Gastroesophageal sphincter (tissue), 4 donors: ENCODE data around the gene RERE. TPM values are rescaled to one million over a fixed set of nuclear protein-coding genes. Genes with fewer than 3 reads are reported as not detected.

ENCODE experiments used
- ATAC-seq: fragments of 150-250 bp; one replicate; pipeline ENCODE4 v1.9.1; 2016; ENCODE audit warnings: mild to moderate bottlenecking, moderate library complexity
- H3K27ac ChIP-seq, 4 donors: fragments of 200-600 bp; sonication (generic) in 3 of 4; 1 replicate in 3 of 4; 2 replicates in 1 of 4; pipeline ENCODE4 v1.5.1; 2016 to 2019
- H3K27me3 ChIP-seq: fragments of 200-600 bp; sonication (generic); one replicate; pipeline ENCODE4 v1.5.1; 2019
- H3K36me3 ChIP-seq, 2 donors: fragments of 200-600 bp; sonication (generic); one replicate each; pipeline ENCODE4 v1.5.1; 2019; ENCODE audit warnings: control low read depth in 1 of 2
- H3K4me1 ChIP-seq, 3 donors: fragments of 200-600 bp; sonication (generic); 1 replicate in 2 of 3; 2 replicates in 1 of 3; pipeline ENCODE4 v1.5.1; 2016 to 2019; ENCODE audit warnings: control low read depth in 2 of 3
- H3K4me3 ChIP-seq, 2 donors: fragments of 200-600 bp; sonication (generic); one replicate each; pipeline ENCODE4 v1.5.1; 2019; ENCODE audit warnings: mild to moderate bottlenecking in 1 of 2, moderate library complexity in 1 of 2
- H3K9me3 ChIP-seq, 3 donors: fragments of 200-600 bp; sonication (generic); one replicate each; pipeline ENCODE4 v1.5.1; 2017 to 2019; ENCODE audit warnings: control low read depth in 2 of 3
- CTCF ChIP-seq, 4 experiments: fragments of 200-600 bp in 2 of 4; fragments of 450-650 bp in 2 of 4; sonication (generic) in 1 of 4; IDR thresholded peaks; one replicate each; pipeline ENCODE4 v1.5.1; 2017 to 2019; ENCODE audit warnings: antibody characterized with exemption in 4 of 4, mild to moderate bottlenecking in 2 of 4, moderate library complexity in 2 of 4
- EP300 ChIP-seq: sonication (generic); formaldehyde crosslinking; IDR thresholded peaks from one replicate; pipeline ENCODE4 v1.6.1; 2017; ENCODE audit warnings: antibody characterized with exemption, mild to moderate bottlenecking
- POLR2A ChIP-seq, 2 donors: fragments of 450-650 bp; IDR thresholded peaks; one replicate each; pipeline ENCODE4 v1.6.1; 2017; ENCODE audit warnings: antibody characterized with exemption in 2 of 2, mild to moderate bottlenecking in 2 of 2, moderate library complexity in 1 of 2
- POLR2AphosphoS5 ChIP-seq: sonication (generic); formaldehyde crosslinking; IDR thresholded peaks from one replicate; pipeline ENCODE4 v1.6.1; 2017; ENCODE audit warnings: antibody characterized with exemption
- WGBS, 2 donors: methylation state at CpG; one replicate each; pipeline ENCODE4 v1.1.5; 2018; ENCODE audit warnings: low coverage in 1 of 2; 5-methylcytosine and 5-hydroxymethylcytosine counted together
- total RNA-seq, 4 donors: library from RNA; depleted of rRNA; stranded (reverse); fragments of >200 nt; gene quantifications; one replicate each; pipeline ENCODE4 v1.1.0, GENCODE V29; 2016

RERE gene
- total RNA-seq, 4 donors from 2014 or later, result 112 to 212 (median 139) TPM

GRCh38 chr1:8540971-8541370 is 276.5 kb downstream of the RERE start:
- Histone ChIP-seq H3K4me1 (peaks cover 0 to 34% (median 3%) of the 10 kb centered on the region in 3 donors), H3K9me3 (no peaks in the 10 kb centered on the region), H3K4me3 (no peak overlapping the region), H3K36me3 (peaks cover 0 to 7% of the 10 kb centered on the region in 2 donors), H3K27me3 (no peaks in the 10 kb centered on the region), H3K27ac (peak overlapping the region in 2 of 4 donors; percentile 14 to 45)
- no peak for ATAC-seq
- WGBS, 2 donors, result 25 to 42% methylated on average over 1 of the region's 1 CpG
- no peak for TF ChIP-seq POLR2A (IDR thresholded peaks at IDR 0.05)
- no peak for TF ChIP-seq POLR2AphosphoS5
- TF ChIP-seq CTCF (IDR thresholded peaks at IDR 0.05), result no peak
- TF ChIP-seq EP300, result no peak

GRCh38 chr1:8540261-8540941 is 277.0 kb downstream of the RERE start:
- no peaks in the 10 kb centered on the region for H3K27me3 ChIP-seq
- H3K4me3 ChIP-seq, result no peak overlapping the region
- ATAC-seq, result peak; percentile 87
- WGBS, 2 donors, result 15 to 48% methylated on average over 1 to 3 of the region's 3 CpGs
- H3K27ac ChIP-seq, result peak overlapping the region in 3 of 4 donors; percentile 0 to 45 (median 15)
- TF ChIP-seq POLR2A (IDR thresholded peaks at IDR 0.05), result no peak
- peak; percentile 31 for TF ChIP-seq POLR2AphosphoS5
- peaks cover 0 to 39% (median 3%) of the 10 kb centered on the region in 3 donors for H3K4me1 ChIP-seq
- H3K36me3 ChIP-seq, result peaks cover 0 to 7% of the 10 kb centered on the region in 2 donors
- no peaks in the 10 kb centered on the region for H3K9me3 ChIP-seq

- Histone ChIP-seq H3K36me3 (peaks cover 0 to 7% of the 10 kb centered on the region in 2 donors), H3K27me3 (no peaks in the 10 kb centered on the region), H3K4me3 (no peak overlapping the region), H3K27ac (no peak overlapping the region), H3K9me3 (no peaks in the 10 kb centered on the region), H3K4me1 (peaks cover 0 to 46% (median 3%) of the 10 kb centered on the region in 3 donors)
- TF ChIP-seq POLR2AphosphoS5 (no peak), POLR2A (IDR thresholded peaks at IDR 0.05) (no peak), CTCF (IDR thresholded peaks at IDR 0.05) (no peak), EP300 (no peak)
- no peak for ATAC-seq
- 86 to 89% methylated on average over 4 of the region's 4 CpGs for WGBS, 2 donors
Measured at GRCh38 chr1:8539683-8540082, 277.8 kb downstream of the RERE start.

- TF ChIP-seq CTCF (IDR thresholded peaks at IDR 0.05) (no peak), POLR2AphosphoS5 (no peak), POLR2A (IDR thresholded peaks at IDR 0.05) (no peak)
- WGBS, 2 donors, result 65 to 87% methylated on average over 3 of the region's 3 CpGs
- H3K4me1 ChIP-seq, result peaks cover 0 to 50% (median 3%) of the 10 kb centered on the region in 3 donors
- no peaks in the 10 kb centered on the region for H3K9me3 ChIP-seq
- no peak overlapping the region for H3K27ac ChIP-seq
- H3K36me3 ChIP-seq, result peaks cover 0 to 7% of the 10 kb centered on the region in 2 donors
- no peak overlapping the region for H3K4me3 ChIP-seq
- ATAC-seq, result no peak
- no peaks in the 10 kb centered on the region for H3K27me3 ChIP-seq
Measured at GRCh38 chr1:8538502-8538901, 278.9 kb downstream of the RERE start.

- peaks cover 0 to 50% (median 3%) of the 10 kb centered on the region in 3 donors for H3K4me1 ChIP-seq
- no peaks in the 10 kb centered on the region for H3K27me3 ChIP-seq
- no peak overlapping the region for H3K27ac ChIP-seq
- no peaks in the 10 kb centered on the region for H3K9me3 ChIP-seq
- H3K4me3 ChIP-seq, result no peak overlapping the region
- WGBS, 2 donors, result 42 to 71% methylated on average over 1 to 2 of the region's 2 CpGs
- peaks cover 0 to 7% of the 10 kb centered on the region in 2 donors for H3K36me3 ChIP-seq
- no peak for ATAC-seq
- TF ChIP-seq POLR2A (IDR thresholded peaks at IDR 0.05) (no peak), POLR2AphosphoS5 (no peak), EP300 (no peak), CTCF (IDR thresholded peaks at IDR 0.05) (no peak)
Measured at GRCh38 chr1:8537991-8538390, 279.4 kb downstream of the RERE start.
